ENCODE results near the gene RTN4RL1.
A peak's percentile ranks its signal among the peaks of the same experiment; 100 is the strongest.

Gene RTN4RL1

DNA sequence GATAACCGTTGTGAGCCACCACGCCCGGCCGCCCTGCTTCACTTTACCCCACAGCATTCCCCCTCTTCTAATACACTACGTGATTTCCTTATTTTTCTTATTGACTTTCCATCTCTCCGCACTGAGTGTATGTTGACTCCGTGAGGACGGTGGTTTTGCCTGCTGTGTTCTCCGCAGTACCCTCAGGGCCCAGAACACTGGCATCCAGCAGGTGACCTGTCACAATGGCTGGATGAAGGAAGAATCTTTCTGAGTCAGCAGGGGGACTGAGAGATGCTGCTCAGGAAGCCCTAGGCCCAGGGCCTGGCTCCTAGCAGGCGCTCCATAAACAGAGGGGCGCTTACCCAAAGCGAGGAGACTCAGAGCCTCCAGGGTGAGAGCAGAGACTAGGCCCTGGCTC is 79.5 kb downstream of the RTN4RL1 start:
- DNase-seq: no peak

DNA sequence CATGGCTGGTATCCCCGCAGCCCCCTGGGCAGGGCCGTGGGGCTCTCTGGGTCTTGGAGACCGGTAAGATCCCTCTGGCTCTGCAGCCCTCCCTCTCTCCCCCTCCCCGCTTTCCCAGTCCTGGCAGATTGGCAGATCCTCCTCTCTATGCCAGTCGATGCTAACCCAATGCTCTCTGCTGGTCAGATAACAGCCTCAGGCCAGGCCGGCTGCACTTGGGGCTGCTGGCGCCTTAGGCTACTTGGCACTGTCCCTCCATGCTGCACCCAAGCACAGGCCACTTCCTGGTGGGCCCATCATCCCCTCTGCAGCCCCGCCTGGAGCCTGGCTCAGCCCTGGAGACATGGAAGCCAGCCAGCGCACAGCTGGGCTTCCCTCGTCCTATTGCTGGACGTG is 81.7 kb downstream of the RTN4RL1 start:
- no peak for DNase-seq

DNA sequence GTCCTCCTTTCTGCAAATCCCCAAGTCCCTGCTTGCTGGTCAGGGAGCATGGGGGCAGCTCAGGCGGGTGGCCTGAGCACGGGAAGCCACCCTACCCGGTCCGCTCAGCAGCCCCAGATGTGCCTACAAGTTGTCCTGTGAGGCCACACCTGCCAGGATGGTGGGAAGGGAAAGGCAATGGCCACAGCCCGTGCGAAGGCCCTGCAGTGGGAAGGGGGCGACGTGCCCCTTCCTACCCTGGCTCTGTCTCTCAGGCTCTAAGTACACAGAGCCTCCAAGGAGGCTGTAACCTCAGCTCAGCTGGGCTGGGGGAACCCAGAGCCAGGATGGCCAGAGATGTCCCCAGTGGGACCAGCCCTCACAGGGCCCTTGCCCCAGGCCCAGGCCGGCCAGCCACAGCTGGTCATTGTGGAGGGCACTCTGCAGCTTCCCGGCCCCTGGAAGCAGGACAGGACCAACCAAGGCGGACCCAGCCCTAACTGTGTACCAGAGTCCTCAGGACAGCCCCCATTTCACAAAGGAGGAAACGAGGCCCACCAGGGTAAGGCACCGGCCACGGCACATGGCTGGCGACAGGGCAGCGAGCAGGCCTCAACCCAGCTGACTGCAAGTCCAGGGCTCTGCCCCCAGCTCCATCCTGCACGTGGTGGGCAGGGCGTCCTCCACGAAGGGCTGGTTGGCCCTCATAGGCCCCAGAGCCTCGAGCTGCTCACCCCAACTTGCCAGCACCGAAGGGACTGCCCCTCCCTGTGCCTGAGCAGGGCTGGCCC is 82.3 kb downstream of the RTN4RL1 start:
- DNase-seq: no peak

DNA sequence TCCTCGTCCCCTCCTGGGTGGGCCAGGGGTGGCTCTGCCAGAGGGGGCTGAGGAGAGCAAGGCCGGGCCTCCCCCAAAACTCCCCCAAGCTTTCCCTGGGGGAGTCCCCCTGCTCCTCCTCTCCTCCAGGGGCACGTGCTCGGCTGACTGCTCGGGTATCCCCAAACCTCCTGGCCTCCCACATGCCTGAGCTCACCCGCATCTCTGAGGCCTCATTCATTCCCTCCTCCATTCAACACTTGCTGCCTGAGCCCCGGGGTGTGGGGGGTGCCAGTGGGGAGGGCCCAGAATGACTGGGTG is 83.1 kb downstream of the RTN4RL1 start:
- DNase-seq: no peak

DNA sequence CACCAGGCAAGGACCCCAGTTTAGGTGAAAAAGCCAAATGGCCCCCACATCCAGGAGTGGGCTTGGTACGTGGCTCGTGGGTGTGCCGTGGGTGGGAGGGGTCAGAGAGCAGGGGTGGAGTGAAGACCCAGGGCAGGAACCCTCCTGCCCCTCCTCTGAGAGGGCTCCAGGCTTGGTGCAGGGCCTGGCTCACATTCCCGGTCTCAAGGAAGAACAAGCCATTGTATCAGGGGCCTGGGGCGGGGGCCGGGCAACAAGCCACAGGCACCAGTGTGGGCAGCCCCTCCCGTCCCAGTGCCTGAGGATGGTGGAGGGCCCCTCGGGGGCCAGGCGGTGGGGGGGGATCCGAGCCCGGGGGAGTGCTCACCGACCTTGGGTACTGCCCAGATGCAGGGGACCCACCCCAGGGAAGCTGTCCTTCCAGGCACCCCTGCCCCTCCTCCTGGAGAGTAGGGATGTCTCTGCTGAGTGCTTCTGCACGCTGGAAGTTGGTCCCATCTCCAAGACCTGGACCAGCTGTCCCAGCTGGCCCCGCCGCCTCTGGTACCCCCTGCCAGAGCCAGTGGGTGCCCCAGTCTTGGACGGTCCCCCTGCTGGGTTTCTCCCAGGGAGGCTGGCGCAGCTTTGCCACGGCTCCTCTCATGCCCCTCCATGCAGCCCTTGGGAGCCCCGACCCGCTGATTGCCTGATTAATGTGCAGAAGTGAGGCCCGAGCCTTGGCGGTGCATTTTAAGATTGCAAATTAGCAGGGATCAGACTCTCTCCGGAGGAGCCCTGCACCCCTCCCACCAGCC is 83.7 kb downstream of the RTN4RL1 start:
- no peak for DNase-seq

DNA sequence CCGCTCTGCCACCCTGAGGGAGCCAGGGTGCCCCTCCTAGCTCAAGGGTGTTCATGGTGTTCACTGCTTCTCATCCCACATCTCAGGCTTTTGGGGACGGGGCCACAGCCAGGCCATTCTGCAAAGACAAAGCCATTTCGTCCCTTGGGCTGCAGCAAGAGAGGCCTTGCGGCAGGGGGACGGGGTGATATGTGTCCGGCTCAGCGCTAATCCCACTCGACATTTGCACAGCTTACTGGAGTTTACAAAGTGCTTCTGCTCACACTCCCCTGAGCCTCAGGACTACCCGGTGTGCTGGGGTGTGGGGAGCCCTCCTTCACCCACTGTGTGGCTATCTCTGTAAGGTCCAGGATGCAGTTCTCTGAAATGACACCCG is 84.3 kb downstream of the RTN4RL1 start:
- no peak for DNase-seq

DNA sequence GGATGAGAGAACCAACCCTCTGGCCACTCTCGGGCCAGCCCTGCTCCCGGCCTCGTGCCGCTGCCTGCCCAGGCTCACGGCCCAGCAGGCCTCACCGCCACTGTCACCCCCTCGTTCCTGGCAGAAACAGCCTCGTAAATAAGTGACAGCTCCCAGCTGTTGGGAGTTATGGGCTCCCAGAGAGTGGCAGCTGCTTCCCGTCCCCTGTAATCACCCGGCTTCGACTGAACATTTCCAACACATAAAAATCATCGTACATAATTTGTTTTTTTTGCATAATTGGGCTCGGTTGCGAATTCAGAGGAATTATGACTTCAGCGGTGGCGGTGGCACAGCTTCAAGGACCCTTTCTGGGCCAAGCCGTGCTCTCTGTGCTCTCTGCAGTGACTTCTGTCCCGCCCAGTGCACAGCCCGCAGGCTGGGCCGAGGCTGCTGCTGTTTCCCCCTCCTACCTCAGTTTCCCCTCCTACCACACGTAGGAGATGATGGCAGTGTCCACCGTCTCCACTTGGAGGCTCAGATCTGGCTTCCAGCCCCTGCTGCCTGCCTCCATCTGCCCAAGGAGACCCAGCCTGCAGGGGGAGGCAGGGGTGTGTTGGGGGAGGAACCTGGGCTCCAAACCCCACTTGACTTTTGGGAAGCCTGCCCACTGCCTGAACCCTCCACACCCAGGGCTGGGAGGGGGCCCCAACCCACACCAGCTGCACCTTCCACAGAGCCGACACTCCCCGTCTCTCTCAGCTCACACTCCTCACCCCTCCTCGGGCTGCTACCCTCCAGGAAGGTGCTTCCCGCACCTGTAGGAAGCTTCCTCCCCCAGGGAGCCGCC is 84.9 kb downstream of the RTN4RL1 start:
- no peak for DNase-seq

DNA sequence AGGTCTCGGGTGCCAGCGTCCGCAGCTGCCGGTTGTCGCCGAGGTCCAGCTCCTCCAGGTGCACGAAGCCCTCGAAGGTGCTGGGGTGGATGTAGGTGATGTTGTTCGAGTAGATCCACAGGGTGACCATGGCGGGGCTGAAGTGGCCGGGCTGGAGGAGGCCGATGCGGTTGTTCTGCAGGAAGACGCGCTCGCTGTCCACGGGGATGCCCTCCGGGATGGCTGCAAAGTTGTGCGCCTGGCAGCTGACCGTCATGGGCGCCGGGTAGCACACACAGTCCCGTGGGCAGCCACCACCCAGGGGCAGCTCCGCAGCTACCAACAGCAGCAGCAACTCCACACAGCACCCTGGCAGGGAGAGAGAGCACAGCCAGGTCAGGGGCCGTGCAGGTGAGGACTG is 87.7 kb downstream of the RTN4RL1 start:
- DNase-seq: no peak

DNA sequence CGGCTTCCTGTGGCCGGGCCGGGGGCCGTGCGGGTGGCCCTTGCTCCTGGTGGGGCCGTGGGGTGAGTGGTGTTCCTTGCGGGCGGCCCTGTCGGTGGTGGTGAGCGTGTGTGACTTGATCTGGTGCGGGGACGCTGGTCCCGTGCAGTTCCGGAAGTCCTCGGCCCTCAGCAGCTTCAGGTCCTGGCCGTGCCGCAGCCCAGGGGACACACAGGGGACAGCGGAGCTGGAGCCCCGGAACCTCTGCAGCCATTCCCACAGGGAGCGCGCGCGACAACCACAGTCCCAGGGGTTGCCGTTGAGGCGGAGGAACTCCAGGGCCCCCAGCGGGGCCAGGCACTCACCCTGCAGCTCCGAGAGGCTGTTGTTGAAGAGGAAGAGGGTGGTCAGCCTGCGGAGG is 88.4 kb downstream of the RTN4RL1 start:
- no peak for DNase-seq

DNA sequence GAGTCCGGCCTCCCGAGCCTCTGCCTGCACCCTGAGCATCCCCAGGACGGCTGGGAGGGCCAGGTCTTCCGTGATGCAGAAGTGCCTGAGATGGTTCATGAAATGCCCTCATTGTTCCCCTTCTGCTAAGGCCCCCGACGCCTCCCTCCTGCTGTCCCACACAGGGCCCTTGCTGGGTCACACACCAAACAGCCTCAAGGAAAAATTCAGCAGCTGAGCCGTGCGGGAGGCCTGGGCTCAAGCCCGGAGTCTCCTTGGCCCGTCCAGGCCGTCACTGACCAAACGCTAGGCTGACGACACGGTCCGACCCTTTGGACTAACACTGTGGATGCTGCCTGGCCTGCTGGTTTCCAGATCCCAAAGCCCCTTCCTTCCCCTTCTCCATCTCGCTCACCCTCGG is 90.2 kb downstream of the RTN4RL1 start:
- no peak for DNase-seq

DNA sequence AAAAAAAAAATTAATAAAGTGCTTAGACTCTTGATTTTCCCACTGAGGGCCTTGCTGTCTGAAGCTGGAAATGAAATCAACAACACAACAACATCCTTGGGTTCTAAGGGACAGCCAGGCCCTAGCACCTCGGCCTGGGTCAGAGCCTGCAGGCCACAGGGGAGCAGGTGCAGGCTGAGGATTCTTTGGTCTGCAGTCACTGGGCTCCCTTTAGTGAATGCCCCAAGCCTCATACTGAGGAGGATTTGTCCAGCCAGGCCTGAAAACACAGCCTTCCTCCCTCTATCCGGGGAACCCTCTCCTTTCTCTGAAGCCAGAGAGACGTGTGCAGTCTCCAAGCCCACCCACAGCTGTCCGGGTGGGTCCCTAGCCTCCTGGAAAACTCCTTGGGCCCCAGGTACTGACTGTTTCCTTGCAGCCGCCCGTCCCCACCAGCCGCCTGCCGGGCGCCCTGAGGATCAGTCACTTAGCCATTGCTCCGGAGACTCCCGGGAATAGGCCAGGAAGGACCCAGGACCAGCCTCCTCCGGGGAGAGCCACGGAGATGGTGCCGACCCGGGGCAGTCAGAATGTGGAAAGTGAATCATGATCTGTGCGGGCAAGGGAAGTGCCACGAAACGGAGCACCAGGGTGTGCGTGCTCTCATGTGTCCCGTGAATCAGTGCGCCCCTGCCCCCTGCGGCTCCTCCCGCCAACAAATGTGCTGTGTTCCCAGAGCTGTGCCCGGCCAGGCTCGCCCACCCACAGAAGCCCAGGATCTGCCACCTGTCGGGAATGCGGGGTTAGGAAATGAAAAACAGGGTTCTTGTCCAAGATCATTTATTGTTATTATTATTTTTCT is 91.0 kb downstream of the RTN4RL1 start:
- no peak for DNase-seq

DNA sequence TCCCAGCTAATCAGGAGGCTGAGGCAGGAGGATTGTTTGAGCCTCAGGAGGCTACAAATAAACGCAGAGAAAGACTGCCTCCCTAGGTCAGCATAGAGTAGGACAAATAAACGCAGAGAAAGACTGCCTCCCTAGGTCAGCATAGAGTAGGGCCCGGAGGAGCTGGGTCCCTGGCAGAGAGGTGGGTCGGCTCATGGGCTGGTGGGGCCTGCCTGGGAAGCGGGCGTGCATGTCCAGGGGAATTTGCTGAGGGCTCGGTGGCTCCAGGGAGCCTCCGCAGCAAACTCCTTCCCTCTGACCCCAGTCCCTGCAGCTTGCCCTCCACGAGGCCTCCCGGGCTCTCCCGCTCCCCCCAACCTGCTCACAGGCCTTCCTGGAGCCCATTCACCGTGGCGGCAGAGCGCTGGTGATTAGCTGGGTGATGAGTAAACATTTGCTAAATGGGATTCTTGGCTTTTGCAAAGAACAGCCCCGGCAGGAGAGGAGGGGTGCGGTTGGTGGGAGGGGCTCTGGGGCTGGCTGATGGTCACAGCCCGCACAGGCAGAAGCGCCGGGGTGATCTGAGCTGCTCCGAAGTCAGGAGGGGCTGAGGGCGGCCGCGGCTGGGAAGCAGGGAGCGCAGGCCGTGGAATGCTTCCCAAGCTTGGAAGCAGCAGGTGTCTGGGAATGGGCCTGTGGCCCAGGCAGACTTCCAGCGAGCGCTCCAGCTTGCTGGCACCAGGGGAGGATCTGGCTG is 93.1 kb downstream of the RTN4RL1 start:
- peak; percentile 59 for DNase-seq

DNA sequence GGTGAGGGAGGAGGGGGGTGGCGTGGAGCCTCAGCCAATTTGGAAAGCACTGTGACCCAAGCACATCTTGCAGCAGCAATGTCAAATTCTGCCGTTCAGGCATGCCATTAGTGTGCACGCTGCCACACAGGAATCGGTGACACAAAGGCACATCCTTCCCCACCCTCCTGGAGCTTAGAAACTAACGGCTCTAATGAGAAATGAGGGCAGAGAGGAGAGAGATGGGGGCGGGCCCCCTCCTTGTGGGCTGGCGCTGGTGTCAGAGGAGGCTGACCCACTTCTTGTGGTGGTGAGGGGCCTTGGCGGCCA is 94.8 kb downstream of the RTN4RL1 start:
- DNase-seq: no peak

DNA sequence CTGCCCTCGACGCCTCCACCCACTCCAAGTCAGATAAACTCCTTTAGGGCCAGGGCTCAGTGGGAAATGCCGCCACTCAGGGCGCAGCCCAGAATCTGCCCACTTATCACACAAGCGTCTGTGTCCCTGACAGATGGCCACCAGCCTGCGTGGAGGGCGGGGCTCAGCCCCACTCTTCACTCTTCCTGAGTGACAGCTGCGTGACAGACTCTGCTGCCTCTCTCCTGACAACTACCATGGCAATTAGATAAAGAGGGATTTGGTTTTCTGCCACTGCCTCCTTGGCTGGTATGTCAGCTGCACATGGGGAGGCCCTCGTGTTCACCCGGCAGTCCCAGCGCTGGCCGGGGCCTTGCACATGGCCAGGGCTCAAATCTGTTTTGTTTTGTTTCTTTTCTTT is 96.2 kb downstream of the RTN4RL1 start:
- no peak for DNase-seq

DNA sequence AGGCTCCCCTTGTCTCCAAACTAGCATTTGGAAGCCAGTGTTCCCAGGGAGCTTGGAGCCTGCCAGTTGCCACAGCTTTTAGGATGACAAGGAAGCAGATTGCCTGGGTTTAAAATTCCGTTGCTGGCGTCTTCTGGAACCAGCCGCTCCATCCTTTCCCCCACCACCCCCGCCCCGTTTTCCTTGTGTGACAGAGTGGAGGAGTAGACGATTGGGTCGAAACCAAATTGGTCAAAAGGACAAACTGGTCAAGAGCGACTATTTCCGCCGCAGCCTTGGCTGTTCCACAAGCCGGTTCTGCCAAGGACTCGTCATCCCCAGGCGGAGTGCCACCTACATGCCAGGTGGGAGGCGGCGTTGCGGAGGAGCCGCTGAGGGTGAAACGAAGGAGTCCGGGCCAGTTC is 104.2 kb downstream of the RTN4RL1 start:
- no peak for DNase-seq

DNA sequence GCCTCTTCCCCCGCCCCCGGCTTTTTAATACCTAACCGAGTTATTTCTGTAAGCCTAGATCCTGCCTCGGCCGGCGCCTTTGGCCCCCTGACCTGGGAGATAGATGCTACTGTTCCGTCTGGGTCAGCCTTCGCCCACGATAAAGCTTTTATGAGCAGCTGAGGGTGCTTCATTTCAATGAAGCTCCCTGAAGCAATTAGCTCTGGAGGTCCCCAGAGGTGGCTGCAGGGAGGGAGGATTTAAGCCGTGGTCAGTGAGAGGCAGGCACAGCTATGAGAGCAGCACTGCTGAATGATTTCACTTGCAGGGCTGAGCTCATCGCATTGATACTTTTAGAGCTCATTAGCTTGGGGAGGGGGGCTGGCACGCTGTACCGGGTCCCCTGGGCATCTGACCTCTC is 105.9 kb downstream of the RTN4RL1 start:
- no peak for DNase-seq

DNA sequence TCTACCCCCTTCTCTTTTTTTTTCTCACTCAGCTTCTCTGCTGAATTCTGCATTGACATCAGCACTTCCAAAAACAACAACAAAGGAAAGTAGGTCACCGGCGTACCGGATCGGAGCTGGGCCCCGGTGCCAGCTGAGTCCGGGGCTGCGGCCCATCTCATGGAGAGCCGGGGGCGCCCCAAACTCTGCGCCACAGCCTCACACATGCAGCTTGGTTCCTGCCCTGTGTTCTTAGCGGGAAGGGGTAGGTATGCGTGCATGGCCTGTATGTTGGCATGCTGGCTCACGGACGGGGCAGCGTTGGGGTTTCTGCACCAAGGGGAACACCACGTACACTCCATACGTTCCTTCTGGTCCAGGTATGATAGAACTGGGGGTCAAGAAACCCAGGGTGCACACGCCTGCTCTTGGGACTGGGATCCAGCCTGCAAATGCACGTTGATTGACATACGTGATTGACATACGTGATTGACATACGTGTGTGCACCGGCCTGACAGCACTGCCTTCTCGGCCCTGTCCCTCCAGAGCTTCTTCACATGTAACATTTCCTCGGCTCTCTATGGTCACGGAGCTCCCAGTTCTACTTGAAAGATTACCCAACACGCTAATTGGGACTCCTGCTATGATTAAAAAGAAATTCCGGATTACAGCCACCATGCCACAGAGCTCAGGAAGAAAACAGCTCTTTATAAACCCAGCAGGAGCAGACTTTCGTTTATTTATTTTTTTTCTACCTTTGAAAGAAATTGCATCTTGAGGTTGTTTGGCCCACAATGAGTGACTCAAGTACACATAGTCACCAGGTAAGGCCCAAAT is 106.6 kb downstream of the RTN4RL1 start:
- DNase-seq: no peak

DNA sequence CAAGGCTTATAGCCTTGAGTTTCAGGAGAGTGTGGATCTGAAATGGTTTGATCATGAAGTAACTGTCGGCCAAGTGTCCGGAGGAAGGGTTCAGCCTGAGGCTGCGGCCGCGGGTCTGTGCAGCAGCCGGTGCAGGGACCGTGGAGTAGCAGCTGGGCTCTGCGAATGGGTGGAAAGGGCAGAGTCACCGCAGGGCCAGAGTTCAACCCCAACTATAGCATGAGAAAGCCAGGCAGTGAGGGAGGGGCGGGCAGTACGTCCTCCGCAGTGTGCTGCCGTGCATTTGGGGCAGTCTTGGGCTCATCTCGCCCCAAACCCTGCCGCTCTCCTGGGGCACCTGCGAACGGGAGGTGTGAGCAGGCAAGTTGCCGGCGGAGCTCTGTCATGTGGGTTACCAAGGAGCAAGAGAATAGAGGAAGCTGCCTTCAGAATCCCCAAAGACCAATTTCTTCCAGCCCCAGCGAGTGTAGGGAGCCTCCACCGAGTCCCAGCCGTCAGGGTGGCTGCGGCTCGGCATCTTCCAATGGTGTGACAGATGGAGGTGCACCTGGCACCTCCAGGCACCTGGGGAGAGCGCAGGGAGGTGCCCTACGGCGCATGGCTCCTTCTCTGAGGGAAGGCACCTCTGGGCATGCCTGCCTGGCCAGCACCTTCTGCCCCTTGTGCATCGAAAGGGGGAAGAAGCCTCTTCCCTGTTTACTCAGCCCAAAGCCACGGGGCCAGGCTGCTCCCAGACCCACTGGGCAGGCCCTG is 108.0 kb downstream of the RTN4RL1 start:
- DNase-seq: no peak

DNA sequence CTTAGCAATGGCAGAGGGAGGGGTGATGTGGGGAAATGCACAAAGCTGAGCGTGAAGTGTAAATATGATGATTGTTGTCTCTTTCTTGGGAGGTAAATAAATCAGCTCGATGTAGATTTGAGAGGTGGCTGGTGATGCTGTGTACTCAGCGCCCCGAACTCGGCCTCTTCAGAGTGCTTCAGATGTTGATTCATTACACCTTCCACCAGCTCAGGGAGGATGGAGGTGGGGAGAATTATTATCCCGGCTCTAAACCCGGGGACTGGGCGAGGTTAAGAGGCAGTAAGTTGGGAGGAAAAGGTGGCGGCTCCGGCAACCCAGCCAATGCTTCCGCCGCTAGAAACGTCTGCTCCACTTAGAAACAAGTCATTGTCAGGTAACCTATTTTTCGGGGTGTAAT is 108.8 kb downstream of the RTN4RL1 start:
- DNase-seq: no peak

DNA sequence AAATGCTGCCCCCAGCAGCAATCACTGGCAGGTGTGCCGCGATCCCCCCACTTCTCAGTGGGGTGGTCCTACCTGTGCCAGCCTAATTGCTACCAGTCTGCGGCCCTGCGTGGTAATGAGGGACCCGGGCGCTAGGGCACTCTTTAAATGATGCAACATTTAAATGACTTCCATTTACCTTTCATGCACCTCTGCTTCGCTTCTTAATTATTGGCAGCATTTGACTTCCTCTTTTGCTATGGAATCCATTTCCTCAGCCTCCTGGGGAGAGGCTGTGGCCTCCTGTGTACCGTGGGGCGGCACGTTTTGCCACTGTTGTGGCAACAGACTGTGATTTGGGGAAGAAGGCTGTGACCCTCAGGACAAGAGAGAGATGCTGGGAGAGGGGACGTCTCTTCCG is 109.2 kb downstream of the RTN4RL1 start:
- no peak for DNase-seq

DNA sequence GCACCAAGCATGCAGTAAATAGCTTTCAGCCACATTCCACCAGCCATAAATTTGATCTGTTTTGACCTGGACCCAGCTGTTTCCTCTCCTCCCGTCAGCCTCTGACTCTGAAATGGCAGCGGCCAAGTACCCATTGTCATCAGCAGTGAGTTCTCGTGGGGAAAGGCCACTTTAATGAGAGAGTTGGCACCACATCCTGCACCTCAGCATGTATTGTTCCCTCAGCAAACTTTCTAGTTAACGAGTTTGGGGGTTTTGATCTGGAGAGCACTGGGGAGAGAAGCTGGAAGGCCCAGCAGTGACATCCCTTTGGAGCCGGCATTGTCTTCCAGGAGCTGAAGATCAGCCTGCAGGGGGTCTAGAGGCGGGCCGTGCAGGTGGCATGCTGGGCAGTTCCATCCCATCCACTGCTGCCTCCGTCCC is 110.5 kb downstream of the RTN4RL1 start:
- DNase-seq: no peak
